HG02610 (cell line): ENCODE measurements around the gene OR52K1.
"Not testable (repeated sequence)": the region's sequence is repeated elsewhere in the genome, so short reads cannot be mapped to it uniquely, and the experiment has no call there.

Experiments used
- ATAC-seq: cut with Tn5 transposase; IDR thresholded peaks from one replicate; pipeline ENCODE4 v1.9.1; 2021; ENCODE audit warnings: mild to moderate bottlenecking, moderate library complexity; ENCODE audit not compliant: unreplicated experiment

The OR52K1 gene

DNA sequence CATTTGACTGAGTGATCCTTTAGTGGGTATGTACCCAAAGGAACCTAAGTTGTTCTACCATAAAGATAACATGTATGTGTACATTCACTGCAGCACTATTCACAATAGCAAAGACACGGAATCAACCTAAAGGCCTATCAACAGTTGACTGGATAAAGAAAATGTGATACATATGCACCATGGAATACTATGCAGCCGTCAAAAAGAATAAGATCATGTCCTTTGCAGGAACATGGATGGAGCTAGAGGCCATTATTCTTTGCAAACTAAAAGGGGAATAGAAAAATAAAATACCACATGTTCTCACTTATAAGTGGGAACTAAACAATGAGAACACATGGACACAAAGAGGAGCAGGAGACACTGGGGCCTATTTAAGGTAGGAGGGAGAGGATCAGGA, 9.0 kb downstream of the OR52K1 start:
- ATAC-seq = not testable (repeated sequence)

DNA sequence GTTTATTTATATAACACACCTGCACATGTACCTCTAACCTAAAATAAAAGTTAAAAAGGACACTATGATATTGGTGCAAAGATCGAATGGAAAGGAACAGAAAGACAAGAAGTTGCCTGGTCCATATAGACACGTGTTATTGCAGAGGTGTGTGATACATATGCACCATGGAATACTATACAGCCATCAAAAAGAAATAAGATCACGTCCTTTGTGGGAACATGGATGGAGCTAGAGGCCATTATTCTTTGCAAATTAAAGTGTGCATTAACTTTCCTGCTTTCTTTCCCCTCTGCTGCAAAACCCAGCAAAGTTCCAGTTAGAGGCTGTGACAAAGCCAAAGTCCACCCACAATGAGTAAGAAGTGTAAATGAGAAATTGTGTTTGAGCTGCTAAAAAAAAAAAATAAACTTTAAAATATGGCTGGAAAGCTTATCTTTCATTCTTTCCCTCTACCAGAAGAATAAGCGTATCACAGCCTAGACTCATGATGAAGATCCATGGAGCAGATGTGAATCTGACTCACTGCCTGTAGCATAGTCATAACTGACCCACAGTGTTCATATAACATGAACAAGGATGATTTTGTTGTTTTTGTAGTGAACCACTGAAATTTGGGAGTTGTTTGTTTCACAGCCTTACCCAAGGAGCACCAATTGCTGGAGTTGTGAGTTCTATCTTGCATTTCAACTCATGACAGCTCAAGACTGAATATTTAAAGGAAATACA, 9.6 kb downstream of the OR52K1 start:
- ATAC-seq = no peak

DNA sequence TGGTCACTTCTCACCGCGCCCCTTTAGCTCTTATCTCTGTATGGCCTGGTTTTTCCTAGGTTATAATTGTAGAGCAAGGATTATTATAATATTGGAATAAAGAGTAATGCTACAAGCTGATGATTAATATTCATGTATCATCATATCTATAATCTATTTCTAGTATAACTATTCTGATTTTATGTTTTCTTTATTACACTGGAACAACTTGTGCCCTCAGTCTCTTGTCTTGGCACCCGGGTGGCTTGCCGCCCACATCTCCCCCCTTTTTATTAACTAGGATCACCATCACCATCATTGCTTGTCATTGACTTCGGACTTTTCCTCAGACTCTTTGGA, 11.0 kb downstream of the OR52K1 start:
- no peak for ATAC-seq

DNA sequence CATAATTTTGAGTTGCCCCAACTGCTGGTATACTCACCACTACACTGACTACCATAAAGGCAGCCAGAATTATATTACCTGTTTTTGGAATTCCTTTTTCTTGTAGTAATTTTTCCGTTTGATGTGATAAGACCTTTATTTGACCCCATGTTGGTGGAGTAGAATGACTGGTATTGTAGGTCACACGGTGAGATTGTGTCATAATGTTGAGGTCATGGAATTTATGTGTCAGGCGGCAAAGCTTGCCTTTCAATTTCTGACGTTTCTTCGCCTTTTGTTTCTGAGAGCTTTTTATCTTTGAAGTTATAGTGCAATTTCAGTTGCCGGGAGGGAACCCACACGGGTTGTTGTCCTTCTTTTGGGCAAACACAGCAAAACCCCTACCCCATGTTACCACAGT, 13.0 kb downstream of the OR52K1 start:
- ATAC-seq = no peak

DNA sequence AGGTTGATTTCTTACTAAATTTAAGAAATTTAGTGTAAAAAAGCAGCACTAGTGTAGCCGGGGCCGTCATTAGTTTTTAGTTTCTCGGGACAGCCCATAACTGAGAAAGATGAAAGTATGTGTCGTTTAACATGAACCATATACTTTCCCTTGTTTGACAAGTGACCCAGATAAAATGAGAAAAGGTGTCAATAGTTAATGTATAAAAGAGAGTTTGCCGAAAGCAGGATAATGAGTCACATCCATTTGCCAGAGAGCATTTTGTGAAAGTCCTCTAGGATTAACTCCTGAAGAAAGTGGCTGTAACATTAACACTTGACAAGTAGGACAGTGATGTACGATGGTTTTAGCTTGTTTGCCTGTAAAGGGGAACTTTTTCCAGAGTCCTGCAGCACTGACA, 13.5 kb downstream of the OR52K1 start:
- no peak for ATAC-seq

DNA sequence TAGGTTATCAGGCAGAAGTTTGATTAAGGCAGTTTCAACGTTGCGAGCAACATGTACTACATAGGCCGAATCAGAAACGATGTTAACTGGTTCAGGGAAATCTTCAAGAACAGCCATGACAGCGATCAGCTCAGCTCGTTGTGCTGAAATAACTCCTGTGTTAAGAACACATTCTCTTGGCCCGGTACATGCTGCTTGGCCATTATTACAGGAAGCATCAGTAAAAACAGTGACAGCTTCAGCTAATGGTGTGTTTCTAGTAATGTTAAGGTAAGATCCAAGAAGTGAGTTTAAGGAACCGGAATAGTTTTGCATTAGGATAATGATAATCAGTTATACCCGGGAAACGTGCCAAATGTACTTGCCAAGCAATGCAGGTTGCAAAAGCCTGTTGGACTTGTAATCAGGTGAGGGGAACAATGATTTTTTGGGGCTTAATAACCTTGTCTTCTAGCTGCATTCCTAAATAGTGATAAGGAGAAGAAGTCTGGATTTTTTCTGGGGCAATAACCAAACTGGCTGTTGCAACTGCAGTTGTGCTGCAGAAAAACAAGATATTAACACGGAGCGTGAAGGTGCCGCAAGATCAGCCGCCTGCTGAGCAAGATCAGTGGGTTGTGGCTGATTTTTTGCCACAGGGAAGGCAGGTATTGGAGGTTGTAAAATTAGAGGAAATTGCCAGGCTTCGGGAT, 14.3 kb downstream of the OR52K1 start:
- no peak for ATAC-seq

DNA sequence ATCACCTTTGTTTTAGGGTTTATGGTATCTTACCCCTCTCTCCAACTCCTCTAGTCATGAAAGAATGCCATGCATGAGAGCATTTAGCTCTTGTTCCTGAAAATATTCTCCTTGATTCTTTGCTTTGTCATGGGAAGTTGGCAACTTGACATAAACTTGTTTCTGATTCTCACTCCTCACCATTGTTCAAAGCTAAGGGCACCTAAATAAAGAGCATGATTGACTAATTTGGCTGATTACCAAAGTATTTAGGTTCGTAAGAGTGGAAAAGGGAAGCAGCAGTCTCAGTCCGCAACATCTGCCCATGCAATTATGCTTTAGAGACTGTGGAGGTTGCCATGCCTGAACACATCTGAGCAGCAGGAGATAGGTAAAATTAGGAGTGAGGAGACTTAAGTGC, 26.4 kb downstream of the OR52K1 start:
- ATAC-seq = no peak

DNA sequence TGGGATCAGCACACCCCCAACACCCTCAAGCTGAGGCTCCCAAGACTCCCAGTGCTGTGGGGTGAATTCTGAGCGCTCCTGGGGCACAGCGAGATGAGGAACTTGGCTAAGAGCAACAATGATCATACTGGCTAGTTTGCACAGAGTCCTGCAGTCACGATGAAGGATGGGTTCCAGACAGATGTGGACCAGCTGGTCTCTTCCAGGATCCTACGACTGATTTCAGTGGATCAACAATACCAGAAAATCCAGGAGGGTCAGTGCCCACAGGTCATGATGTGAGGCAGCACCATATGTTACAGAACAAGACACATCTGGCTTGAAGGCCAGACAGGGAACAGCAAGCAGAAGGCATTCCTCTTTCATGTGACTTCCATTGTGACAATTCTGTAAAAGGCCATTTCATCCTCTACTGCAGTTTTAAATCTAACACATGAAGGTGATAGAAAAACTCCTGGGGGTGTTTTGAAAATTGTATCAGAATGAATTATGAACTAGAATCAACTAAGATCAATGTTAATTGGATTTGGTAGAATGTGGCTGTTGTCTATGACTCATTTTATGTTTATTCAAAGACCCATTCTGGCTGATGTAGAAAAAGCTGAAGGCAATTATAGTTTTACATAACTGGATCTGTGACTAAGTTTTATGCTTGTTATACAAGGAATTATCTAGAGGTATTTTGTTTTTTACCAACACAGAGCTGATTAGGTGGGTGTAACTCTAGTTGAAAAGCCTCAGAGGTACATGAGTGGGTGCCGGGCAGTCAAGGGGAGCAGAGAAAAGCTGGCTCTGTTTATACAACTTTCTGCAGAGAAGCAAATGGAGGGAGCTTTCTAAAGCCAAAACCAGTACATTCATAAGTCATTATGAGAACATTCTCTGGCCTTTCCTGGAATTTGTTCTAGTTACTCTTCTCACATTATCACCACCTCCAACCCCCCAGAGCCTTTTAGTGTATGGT, 29.1 kb downstream of the OR52K1 start:
- ATAC-seq = no peak

DNA sequence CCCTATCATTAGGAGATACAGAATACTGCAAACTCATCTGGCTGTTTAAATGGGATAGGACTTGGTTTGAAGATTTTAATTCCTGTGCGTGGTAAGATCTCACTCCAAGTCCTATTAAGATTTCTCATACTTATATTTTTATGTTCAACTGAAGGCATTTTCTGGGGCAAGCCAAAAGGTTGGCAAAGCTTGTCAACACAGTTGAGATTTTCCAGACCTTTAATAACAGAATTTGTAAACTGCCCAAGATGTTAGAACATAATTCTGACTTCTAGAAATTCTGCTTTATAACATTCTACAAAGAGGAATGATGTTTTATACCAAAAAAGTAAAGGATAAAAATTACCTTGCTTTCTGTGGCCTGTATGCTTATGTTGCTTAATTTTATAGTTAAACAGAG, 31.8 kb downstream of the OR52K1 start:
- ATAC-seq = no peak

DNA sequence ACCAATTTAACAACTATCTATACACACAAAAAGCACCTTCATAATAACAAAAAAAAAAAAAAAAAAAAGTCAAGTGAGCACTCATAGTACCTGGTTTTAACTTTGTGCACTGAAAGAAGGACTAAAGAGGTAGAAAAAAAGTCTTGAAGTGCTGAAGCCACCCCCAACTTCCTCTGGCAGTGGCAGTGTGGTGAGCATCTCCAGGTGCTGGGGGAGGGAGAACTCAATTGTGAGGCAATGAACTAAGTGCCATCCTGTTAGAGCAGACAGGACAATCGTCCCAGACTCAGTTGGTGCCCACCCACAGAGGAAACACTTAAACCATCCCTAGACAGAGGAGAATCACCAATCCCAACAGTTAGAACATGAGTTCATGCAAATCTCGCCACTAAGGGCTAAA, 39.9 kb downstream of the OR52K1 start:
- ATAC-seq = no peak

DNA sequence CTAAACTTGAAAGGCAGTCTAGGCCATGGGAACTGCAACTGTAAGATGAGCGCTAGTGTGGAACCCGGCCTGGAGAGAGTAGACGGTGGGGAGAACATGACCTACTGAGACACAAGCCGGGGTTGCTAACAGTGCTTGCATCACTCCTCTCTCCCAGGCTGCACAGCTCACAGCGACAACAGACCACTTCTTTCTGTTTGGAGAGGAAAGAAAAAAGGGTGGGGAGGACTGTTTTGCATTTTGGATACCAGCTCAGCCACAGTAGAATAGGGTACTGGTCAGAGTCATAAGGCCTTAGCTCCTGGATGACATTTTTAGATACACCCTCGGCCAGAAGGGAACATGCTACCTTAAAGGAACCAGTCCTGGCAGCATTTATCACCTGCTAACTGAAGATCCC, 40.3 kb downstream of the OR52K1 start:
- no peak for ATAC-seq

DNA sequence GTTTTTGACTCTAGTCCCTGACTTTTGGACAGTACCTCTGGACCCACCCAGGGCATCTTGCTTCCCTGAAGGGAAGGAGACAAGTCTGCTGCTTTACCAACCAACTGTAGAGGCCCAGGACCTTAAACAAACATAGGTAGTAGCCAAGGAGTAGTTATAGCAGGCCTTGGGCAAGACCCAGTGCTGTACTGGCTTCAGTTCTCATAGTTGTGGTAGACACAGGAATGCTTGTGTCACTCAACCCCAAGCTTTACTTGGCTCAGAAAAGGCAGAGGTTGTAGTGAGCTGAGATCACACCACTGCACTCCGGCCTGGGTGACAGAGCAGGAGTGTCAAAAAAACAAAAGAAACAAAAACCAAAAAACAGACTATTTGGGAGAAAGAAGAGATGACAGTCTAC, 41.2 kb downstream of the OR52K1 start:
- ATAC-seq = no peak

DNA sequence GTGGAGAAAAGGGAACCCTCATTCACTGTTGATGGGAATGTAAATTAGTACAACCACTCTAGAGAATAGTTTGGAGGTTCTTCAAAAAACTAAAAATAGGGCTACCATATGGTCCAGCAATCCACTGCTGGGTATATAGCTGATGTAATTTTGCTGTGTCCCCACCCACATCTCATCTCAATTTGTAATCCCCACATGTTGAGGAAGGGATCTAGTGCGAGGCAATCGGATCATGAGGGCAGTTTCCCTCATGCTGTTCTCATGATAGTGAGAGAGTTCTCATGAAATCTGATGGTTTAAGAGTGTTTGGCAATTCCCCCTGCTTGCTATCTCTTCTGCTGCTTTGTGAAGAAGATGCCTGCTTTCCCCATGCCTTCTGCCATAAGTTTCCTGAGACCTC, 45.5 kb downstream of the OR52K1 start:
- ATAC-seq = no peak

DNA sequence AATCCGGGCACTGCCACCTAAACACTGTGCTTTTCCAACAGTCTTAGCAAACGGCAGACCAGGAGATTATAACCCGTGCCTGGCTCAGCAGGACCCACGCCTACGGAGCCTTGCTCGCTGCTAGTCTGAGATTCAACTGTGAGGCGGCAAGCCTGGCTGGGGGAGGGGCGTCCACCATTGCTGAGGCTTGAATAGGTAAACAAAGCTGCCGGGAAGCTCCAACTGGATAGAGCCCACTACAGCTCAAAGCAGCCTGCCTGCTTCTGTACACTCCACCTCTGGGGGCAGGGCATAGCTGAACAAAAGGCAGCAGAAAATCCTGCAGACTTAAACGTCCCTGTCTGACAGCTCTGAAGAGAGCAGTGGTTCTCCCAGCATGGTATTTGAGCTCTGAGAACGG, 49.2 kb downstream of the OR52K1 start:
- not testable (repeated sequence) for ATAC-seq

DNA sequence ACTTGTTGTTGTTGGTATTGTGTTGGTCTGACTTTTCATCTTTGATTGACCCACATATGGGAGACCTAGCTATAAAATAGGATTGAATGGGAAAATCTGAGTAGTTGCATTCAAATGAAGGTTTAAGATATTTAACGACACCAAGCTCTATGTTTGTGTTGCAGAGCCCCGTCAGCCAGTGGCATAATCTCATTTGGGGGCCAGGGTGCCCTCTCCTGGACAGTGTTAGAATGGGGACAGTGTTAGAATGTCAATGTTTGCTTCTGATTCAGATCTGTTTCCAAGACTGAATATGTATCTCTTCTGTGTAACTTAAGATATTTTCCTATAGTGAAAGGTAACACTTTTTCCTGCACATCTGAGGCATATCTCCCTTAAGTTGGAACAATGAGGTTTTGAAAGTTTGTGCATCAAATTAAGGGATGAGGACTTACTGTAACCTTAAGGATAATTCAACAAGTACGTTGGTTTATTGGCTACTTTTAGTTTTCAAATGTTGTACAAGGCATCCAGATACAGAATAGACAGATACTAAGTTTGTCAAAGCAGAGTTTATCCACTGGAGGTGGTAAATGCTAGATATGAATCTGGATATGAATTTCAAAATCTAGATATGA, 57.3 kb downstream of the OR52K1 start:
- peak; percentile 64 for ATAC-seq

DNA sequence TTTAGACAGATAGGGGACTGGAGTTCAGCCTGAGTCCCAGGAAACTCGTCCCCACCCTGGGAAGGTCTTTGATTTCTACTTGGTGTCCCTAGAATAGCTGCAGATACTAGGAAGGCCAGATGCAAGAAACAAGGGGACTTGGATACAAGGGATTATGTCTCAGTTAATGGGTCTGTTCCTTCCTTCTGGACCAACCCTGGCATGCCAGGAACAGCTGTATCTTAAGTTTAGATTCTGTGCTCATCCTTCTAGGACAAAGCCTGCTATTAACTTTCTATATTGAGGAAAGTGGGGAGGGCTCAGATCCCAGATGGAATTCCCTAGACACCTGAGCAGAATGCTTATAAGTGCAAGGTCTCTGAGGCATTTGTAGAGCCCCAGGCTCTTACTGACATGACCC, 58.6 kb downstream of the OR52K1 start:
- no peak for ATAC-seq
